ENCODE results near the gene MRPL24. TPM values are rescaled to one million over a fixed set of nuclear protein-coding genes. Genes with fewer than 3 reads are reported as not detected.

The MRPL24 gene
- total RNA-seq, 2 donors from 2014 or later: 45.8 to 50.5 TPM

GRCh38 chr1:156693848-156694689, 46.8 kb downstream of the MRPL24 start:
- no peaks in the 10 kb centered on the region for H3K36me3 ChIP-seq
- H3K4me3 ChIP-seq: no peak overlapping the region
- no peak for TF ChIP-seq CTCF (IDR thresholded peaks at IDR 0.05)
- H3K27me3 ChIP-seq: peaks cover 0 to 5% of the 10 kb centered on the region in 2 donors
- no peak overlapping the region for H3K27ac ChIP-seq
- DNase-seq (ENCODE audit: low spot score): no peak
- H3K9me3 ChIP-seq: no peaks in the 10 kb centered on the region
- H3K4me1 ChIP-seq: peaks cover 0 to 21% of the 10 kb centered on the region in 2 donors

GRCh38 chr1:156692925-156693847, 47.7 kb downstream of the MRPL24 start:
- Histone ChIP-seq H3K9me3 (no peaks in the 10 kb centered on the region), H3K27ac (no peak overlapping the region), H3K4me1 (peaks cover 0 to 24% of the 10 kb centered on the region in 2 donors), H3K27me3 (peaks cover 0 to 5% of the 10 kb centered on the region in 2 donors), H3K4me3 (no peak overlapping the region), H3K36me3 (no peaks in the 10 kb centered on the region)
- DNase-seq (ENCODE audit: low spot score): no peak
- TF ChIP-seq CTCF (IDR thresholded peaks at IDR 0.05): no peak

DNA sequence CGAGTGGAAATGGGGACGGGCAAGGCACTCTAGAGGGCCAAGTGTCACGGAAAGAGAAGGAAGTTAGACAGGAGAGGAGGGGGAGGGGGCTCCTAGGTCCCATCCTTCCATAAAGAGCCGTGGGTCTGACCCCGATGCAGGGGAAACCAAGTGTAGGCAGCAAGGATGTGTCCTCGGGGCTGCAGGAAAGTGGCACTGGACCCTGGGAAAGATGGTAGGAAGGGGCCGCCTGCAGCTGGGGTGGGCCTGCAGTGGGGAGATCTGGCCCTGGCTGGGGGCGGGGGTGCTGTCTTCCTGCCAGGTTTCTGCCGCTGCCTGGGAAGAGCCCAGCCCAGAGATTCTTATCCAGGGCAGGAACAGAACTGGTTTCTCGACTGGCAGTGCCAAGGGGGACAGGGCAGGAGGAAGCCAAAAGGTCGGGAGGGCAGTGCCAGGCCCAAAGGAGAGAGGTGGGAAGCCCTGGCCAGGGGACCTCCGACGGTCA, 48.4 kb downstream of the MRPL24 start:
- Histone ChIP-seq H3K4me1 (peaks cover 0 to 24% of the 10 kb centered on the region in 2 donors), H3K36me3 (no peaks in the 10 kb centered on the region), H3K4me3 (no peak overlapping the region), H3K27ac (no peak overlapping the region), H3K27me3 (peaks cover 0 to 5% of the 10 kb centered on the region in 2 donors), H3K9me3 (no peaks in the 10 kb centered on the region)
- no peak for TF ChIP-seq CTCF (IDR thresholded peaks at IDR 0.05)
- no peak for DNase-seq (ENCODE audit: low spot score)

DNA sequence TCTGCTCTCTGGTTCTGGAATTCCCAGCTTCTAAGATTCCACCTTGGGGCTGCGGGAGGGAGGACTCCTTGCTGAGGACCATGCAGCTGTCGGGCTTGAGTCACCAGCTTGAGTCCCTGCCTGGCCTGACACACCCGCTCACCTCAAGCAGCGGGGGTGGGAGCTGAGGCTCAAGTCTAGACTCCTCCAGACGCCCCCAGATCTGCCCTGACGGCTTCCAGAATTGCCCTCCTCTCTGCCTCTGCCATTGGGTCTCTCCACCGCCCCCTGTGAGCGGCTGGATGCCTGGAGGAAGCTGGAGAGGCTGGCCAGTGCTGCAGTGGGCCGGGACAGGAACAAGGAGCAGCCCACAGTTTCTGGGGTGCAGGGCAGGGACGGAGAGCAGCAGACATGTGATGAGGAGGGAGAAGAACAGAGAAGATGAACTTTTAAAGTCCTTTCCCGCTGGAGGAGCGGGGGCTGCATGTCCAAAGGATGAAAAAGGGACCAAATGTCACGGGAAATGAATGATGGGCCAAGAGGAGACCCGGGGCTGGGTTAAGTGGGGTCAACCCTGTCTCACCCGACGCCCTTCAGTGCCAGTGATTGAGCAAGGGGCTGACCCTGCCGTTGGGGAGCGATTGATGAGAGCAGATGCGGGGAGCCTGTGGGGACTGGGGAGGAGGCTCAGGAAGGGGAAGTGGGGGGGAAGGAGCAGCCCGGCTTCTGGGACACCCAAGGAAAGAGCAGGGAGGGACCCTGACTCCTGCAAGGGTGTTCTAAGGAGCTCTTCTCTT, 49.0 kb downstream of the MRPL24 start:
- Histone ChIP-seq H3K4me1 (peaks cover 0 to 24% of the 10 kb centered on the region in 2 donors), H3K36me3 (no peaks in the 10 kb centered on the region), H3K27me3 (peaks cover 0 to 5% of the 10 kb centered on the region in 2 donors), H3K27ac (no peak overlapping the region), H3K9me3 (no peaks in the 10 kb centered on the region), H3K4me3 (no peak overlapping the region)
- DNase-seq (ENCODE audit: low spot score): no peak
- TF ChIP-seq CTCF (IDR thresholded peaks at IDR 0.05): no peak

GRCh38 chr1:156691191-156691590, 49.7 kb downstream of the MRPL24 start:
- Histone ChIP-seq H3K4me1 (peaks cover 0 to 24% of the 10 kb centered on the region in 2 donors), H3K27me3 (peaks cover 0 to 5% of the 10 kb centered on the region in 2 donors), H3K27ac (no peak overlapping the region), H3K36me3 (no peaks in the 10 kb centered on the region), H3K4me3 (no peak overlapping the region), H3K9me3 (no peaks in the 10 kb centered on the region)
- DNase-seq (ENCODE audit: low spot score): no peak
- TF ChIP-seq CTCF (IDR thresholded peaks at IDR 0.05): no peak

Data from right atrium auricular region (tissue), 2 donors.